Activated CD4-positive, alpha-beta T cell treated with anti-CD3 and anti-CD28 coated beads, Interleukin-2, amount 50 U/mL, for 16 hours (primary cell): ENCODE measurements around the gene NOCT.
"Not testable (repeated sequence)": the region's sequence is repeated elsewhere in the genome, so short reads cannot be mapped to it uniquely, and the experiment has no call there.

ENCODE experiments used
- DNase-seq: peaks from one replicate; pipeline ENCODE4 v3.0.0-alpha.2; 2020

NOCT gene

GRCh38 chr4:139011225-139011950, 4.2 kb upstream of the NOCT start:
- no peak for DNase-seq

GRCh38 chr4:139014371-139015268, 961 bp upstream of the NOCT start:
- peak; percentile 52 for DNase-seq

- peak; percentile 42 for DNase-seq
Measured at GRCh38 chr4:139015948-139016471, 429 bp downstream of the NOCT start.

GRCh38 chr4:139017861-139018260, 2.3 kb downstream of the NOCT start:
- no peak for DNase-seq

GRCh38 chr4:139018501-139018900, 2.9 kb downstream of the NOCT start:
- DNase-seq = no peak

GRCh38 chr4:139018971-139019758, 3.6 kb downstream of the NOCT start:
- no peak for DNase-seq

- no peak for DNase-seq
Measured at GRCh38 chr4:139020384-139020783, 4.8 kb downstream of the NOCT start.

GRCh38 chr4:139021071-139021470, 5.5 kb downstream of the NOCT start:
- not testable (repeated sequence) for DNase-seq

GRCh38 chr4:139022835-139023234, 7.3 kb downstream of the NOCT start:
- no peak for DNase-seq

GRCh38 chr4:139024686-139025085, 9.1 kb downstream of the NOCT start:
- no peak for DNase-seq

GRCh38 chr4:139025841-139026240, 10.3 kb downstream of the NOCT start:
- no peak for DNase-seq

GRCh38 chr4:139027776-139028175, 12.2 kb downstream of the NOCT start:
- no peak for DNase-seq

- DNase-seq = no peak
Measured at GRCh38 chr4:139028191-139028661, 12.6 kb downstream of the NOCT start.

GRCh38 chr4:139029866-139030363, 14.3 kb downstream of the NOCT start:
- DNase-seq = not testable (repeated sequence)

- DNase-seq = peak; percentile 71
Measured at GRCh38 chr4:139030614-139031235, 15.1 kb downstream of the NOCT start.

GRCh38 chr4:139035650-139036049, 20.1 kb downstream of the NOCT start:
- no peak for DNase-seq

- no peak for DNase-seq
Measured at GRCh38 chr4:139036885-139037284, 21.3 kb downstream of the NOCT start.

GRCh38 chr4:139038874-139039443, 23.4 kb downstream of the NOCT start:
- DNase-seq = no peak

- no peak for DNase-seq
Measured at GRCh38 chr4:139042981-139043460, 27.4 kb downstream of the NOCT start.

- no peak for DNase-seq
Measured at GRCh38 chr4:139044291-139044690, 28.7 kb downstream of the NOCT start.

GRCh38 chr4:139048026-139048425, 32.4 kb downstream of the NOCT start:
- no peak for DNase-seq

GRCh38 chr4:139050446-139050845, 34.9 kb downstream of the NOCT start:
- no peak for DNase-seq
